Loucy (cell line): Measurements from ENCODE around the gene RPL29.

Experiments
- CTCF ChIP-seq: fragments of 200-600 bp; sonication (generic); conservative IDR thresholded peaks from 2 replicates; pipeline ENCODE4 v1.5.1; 2014; ENCODE audit warnings: mild to moderate bottlenecking, antibody characterized with exemption, low read length
- EZH2phosphoT487 ChIP-seq: fragments of 200-600 bp; IDR thresholded peaks from 2 replicates; pipeline ENCODE4 v1.6.1; 2018; ENCODE audit warnings: antibody characterized with exemption, mild to moderate bottlenecking, moderate library complexity, borderline replicate concordance

GRCh38 chr3:52012699-52013098 lies 17.0 kb upstream of the RPL29 start:
- no peak for TF ChIP-seq CTCF
- TF ChIP-seq EZH2phosphoT487, result no peak
